ENCODE results near the gene TIMM50.

Gene TIMM50

GRCh38 chr19:39539165-39539517 is 58.5 kb downstream of the TIMM50 start:
- DNase-seq = no peak

DNA sequence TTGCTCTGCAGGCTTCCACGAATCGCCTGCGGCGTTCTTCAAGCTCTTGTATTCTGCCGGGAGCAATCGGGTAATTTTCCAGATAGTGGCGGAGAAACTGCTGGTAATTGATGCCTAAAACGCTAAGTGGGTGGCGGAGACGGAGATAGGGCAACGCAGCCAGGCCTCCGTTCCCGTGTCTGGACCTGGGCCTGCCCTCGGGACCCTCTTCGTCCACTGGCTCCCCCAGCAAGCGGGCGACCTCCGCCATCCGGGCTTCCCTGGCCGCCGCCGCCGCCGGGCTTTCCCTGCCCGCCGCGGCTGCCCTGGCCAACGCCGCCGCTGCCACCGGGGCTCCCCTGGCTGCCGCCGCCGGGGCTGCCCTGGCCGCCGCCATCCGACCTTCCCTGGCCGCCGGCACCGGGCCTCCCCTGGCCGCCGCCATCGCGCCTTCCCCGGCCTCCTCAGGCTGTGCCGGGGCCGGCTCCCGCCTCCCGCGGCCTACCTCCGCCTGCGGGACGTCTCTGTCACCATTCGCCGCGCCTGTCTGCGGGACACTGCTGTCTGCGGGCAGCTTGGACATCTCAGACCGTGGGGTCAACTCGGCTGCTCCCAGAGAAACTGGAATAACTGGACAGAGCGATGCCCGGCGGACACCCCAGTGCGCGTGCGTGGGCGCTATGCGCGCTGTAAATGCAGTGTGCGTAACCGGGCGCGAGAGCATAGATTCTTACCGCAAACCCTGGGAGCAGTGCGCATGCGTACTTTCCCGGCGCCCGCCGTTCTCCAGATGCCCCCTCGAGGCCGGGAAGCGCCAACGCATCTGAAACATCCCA is 59.1 kb downstream of the TIMM50 start, which contains the start of gene EID2:
TSS of gene EID2 (minus strand) at position 644 of the 815 bp plus-strand sequence. CDS start at position 562, 82 bp downstream.
- DNase-seq = peak; percentile 85 to 96 (median 91)

GRCh38 chr19:39540333-39540673 is 59.7 kb downstream of the TIMM50 start:
- no peak for DNase-seq

All from stimulated activated naive CD4-positive, alpha-beta T cell (primary cell).